Panc1 (cell line): ENCODE data around the gene HVCN1.

ENCODE experiments used
- SIN3A ChIP-seq: IDR thresholded peaks from 2 replicates; pipeline ENCODE4 v1.6.1; 2012; ENCODE audit warnings: low read depth, mild to moderate bottlenecking, low read length, moderate library complexity, borderline replicate concordance; ENCODE audit not compliant: insufficient read depth
- TF ChIP-seq, protein P1 (sequence below): fragments of 450-650 bp; IDR thresholded peaks from 2 replicates; pipeline ENCODE4 v1.5.1; 2017; ENCODE audit warnings: mild to moderate bottlenecking

- TF ChIP-seq, protein P1, sequence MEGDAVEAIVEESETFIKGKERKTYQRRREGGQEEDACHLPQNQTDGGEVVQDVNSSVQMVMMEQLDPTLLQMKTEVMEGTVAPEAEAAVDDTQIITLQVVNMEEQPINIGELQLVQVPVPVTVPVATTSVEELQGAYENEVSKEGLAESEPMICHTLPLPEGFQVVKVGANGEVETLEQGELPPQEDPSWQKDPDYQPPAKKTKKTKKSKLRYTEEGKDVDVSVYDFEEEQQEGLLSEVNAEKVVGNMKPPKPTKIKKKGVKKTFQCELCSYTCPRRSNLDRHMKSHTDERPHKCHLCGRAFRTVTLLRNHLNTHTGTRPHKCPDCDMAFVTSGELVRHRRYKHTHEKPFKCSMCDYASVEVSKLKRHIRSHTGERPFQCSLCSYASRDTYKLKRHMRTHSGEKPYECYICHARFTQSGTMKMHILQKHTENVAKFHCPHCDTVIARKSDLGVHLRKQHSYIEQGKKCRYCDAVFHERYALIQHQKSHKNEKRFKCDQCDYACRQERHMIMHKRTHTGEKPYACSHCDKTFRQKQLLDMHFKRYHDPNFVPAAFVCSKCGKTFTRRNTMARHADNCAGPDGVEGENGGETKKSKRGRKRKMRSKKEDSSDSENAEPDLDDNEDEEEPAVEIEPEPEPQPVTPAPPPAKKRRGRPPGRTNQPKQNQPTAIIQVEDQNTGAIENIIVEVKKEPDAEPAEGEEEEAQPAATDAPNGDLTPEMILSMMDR: no peak
- TF ChIP-seq SIN3A: no peak
Measured at GRCh38 chr12:110683888-110684287, 5.0 kb downstream of the HVCN1 start.
